Measurements from ENCODE around the gene BSN.

BSN gene

GRCh38 chr3:49718858-49719213, 164.6 kb downstream of the BSN start:
- peak overlapping the region; percentile 84 for H3K4me3 Mint-ChIP-seq
- peaks cover 47% of the 10 kb centered on the region for H3K4me1 Mint-ChIP-seq
- no peaks in the 10 kb centered on the region for H3K9me3 Mint-ChIP-seq
- peaks cover 26% of the 10 kb centered on the region for H3K36me3 Mint-ChIP-seq
- no peak for ATAC-seq
- H3K27ac Mint-ChIP-seq: peak overlapping the region; percentile 75
- H3K27me3 Mint-ChIP-seq: no peaks in the 10 kb centered on the region

GRCh38 chr3:49719214-49719884, 165.1 kb downstream of the BSN start, which contains the start of gene AMIGO3:
Gene AMIGO3 (minus strand): TSS chr3:49719684. CDS start chr3:49719465, 219 bp downstream.
- H3K27ac Mint-ChIP-seq: peak within 1 kb of the TSS; percentile 75
- H3K36me3 Mint-ChIP-seq: peaks cover 21% of the 10 kb centered on the region
- H3K4me1 Mint-ChIP-seq: peaks cover 53% of the 10 kb centered on the region
- peak; percentile 83 for ATAC-seq
- H3K27me3 Mint-ChIP-seq: no peaks in the 10 kb centered on the region
- peak within 1 kb of the TSS; percentile 84 for H3K4me3 Mint-ChIP-seq
- no peaks in the 10 kb centered on the region for H3K9me3 Mint-ChIP-seq
